Peyer's patch (tissue), 4 donors: ENCODE results near the gene ENO3.

Experiments used
- CTCF ChIP-seq, 6 experiments: fragments of 450-650 bp in 4 of 6; fragments of 200-600 bp in 2 of 6; sonication (generic) in 1 of 6; IDR thresholded peaks; one replicate each; pipeline ENCODE4 v1.5.1; 2017 to 2019; ENCODE audit warnings: antibody characterized with exemption in 6 of 6, mild to moderate bottlenecking in 3 of 6, moderate library complexity in 1 of 6
- POLR2A ChIP-seq, 2 donors: fragments of 450-650 bp; IDR thresholded peaks; one replicate each; pipeline ENCODE4 v1.5.1; 2017; ENCODE audit warnings: antibody characterized with exemption in 2 of 2, mild to moderate bottlenecking in 2 of 2, moderate library complexity in 2 of 2

- peak in 4 of 6 experiments; percentile 11 to 24 (median 21) for TF ChIP-seq CTCF (IDR thresholded peaks at IDR 0.05)
- peak; percentile 75 to 82 for TF ChIP-seq POLR2A (IDR thresholded peaks at IDR 0.05)
Observed at GRCh38 chr17:4967539-4968485, 16.9 kb downstream of the ENO3 start, which contains the start of gene SPAG7.
